WTC11 (cell line): ENCODE data around the gene FASN. TPM values are rescaled to one million over a fixed set of nuclear protein-coding genes. Genes with fewer than 3 reads are reported as not detected.

Source experiments
- ATAC-seq: fragments of 200-7000 bp; cut with Tn5 transposase; 2 replicates; pipeline ENCODE4 v1.10.0; 2021; ENCODE audit warnings: mild to moderate bottlenecking, moderate library complexity
- CTCF ChIA-PET: fragments of 300-600 bp; sonication (Branson Sonifier 250); formaldehyde crosslinking; loops from one replicate; lab custom pipeline; 2021; ENCODE audit warnings: antibody characterized with exemption; lab: Charles Lee
- POLR2A ChIA-PET: fragments of 350-600 bp; sonication (Branson Sonifier 250); formaldehyde crosslinking; loops from one replicate; lab custom pipeline; 2021; ENCODE audit warnings: antibody characterized with exemption; lab: Charles Lee
- DNase-seq: peaks from one replicate; pipeline ENCODE4 v3.0.0; 2021; ENCODE audit warnings: low spot score
- H3K27ac Mint-ChIP-seq: 2 replicates; pipeline ENCODE4 v1.8.0; 2021; ENCODE audit warnings: mixed read lengths
- H3K27me3 Mint-ChIP-seq: 2 replicates; pipeline ENCODE4 v1.8.0; 2021; ENCODE audit warnings: low read depth, mild to moderate bottlenecking, moderate library complexity, mixed read lengths
- H3K36me3 Mint-ChIP-seq: 2 replicates; pipeline ENCODE4 v1.8.0; 2021; ENCODE audit warnings: mixed read lengths
- H3K4me1 Mint-ChIP-seq: 2 replicates; pipeline ENCODE4 v1.8.0; 2022; ENCODE audit warnings: mixed read lengths
- H3K4me3 Mint-ChIP-seq: 2 replicates; pipeline ENCODE4 v1.8.0; 2021; ENCODE audit warnings: mild to moderate bottlenecking, moderate library complexity, mixed read lengths
- H3K9me3 Mint-ChIP-seq: 2 replicates; pipeline ENCODE4 v1.8.0; 2021; ENCODE audit warnings: mixed read lengths
- AFF4 ChIP-seq: sonication (generic); formaldehyde crosslinking; IDR thresholded peaks from 2 replicates; pipeline ENCODE4 v1.8.1; 2023; ENCODE audit warnings: mild to moderate bottlenecking, missing genetic modification reagents, borderline replicate concordance
- CDX4 ChIP-seq: fragments of 250-450 bp; sonication (Bioruptor Pico); IDR thresholded peaks from 2 replicates; pipeline ENCODE4 v1.9.0; 2021; ENCODE audit warnings: moderate library complexity, mild to moderate bottlenecking, inconsistent platforms, borderline replicate concordance
- EMX1 ChIP-seq: fragments of 250-450 bp; sonication (Bioruptor Pico); IDR thresholded peaks from 2 replicates; pipeline ENCODE4 v1.8.0; 2021; ENCODE audit warnings: mild to moderate bottlenecking
- ETV6 ChIP-seq: sonication (generic); formaldehyde crosslinking; IDR thresholded peaks from 2 replicates; pipeline ENCODE4 v1.8.1; 2022; ENCODE audit warnings: mild to moderate bottlenecking, missing genetic modification reagents
- FOXK1 ChIP-seq: sonication (generic); formaldehyde crosslinking; IDR thresholded peaks from 2 replicates; pipeline ENCODE4 v1.8.0; 2022; ENCODE audit warnings: mild to moderate bottlenecking, moderate library complexity, missing genetic modification reagents
- GTF2I ChIP-seq: fragments of 250-450 bp; sonication (Bioruptor Pico); conservative IDR thresholded peaks from 2 replicates; pipeline ENCODE4 v1.4.0; 2021; ENCODE audit warnings: mild to moderate bottlenecking
- PRRX2 ChIP-seq: fragments of 250-450 bp; sonication (Bioruptor Pico); IDR thresholded peaks from 2 replicates; pipeline ENCODE4 v1.8.0; 2021; ENCODE audit warnings: mild to moderate bottlenecking
- RORB ChIP-seq: fragments of 250-450 bp; sonication (Bioruptor Pico); IDR thresholded peaks from 2 replicates; pipeline ENCODE4 v1.9.0; 2021; ENCODE audit warnings: mild to moderate bottlenecking
- SMAD3 ChIP-seq: sonication (generic); formaldehyde crosslinking; IDR thresholded peaks from 2 replicates; pipeline ENCODE4 v1.8.0; 2022; ENCODE audit warnings: missing genetic modification reagents, mild to moderate bottlenecking, borderline replicate concordance
- TCF7 ChIP-seq: sonication (generic); formaldehyde crosslinking; IDR thresholded peaks from 2 replicates; pipeline ENCODE4 v1.8.0; 2022; ENCODE audit warnings: mild to moderate bottlenecking, low read depth, missing genetic modification reagents, moderate library complexity
- TP53 ChIP-seq: sonication (generic); formaldehyde crosslinking; IDR thresholded peaks from 2 replicates; pipeline ENCODE4 v1.8.1; 2023; ENCODE audit warnings: mild to moderate bottlenecking, missing genetic modification reagents
- ZBTB43 ChIP-seq: sonication (generic); formaldehyde crosslinking; IDR thresholded peaks from 2 replicates; pipeline ENCODE4 v1.8.1; 2023; ENCODE audit warnings: mild to moderate bottlenecking, missing genetic modification reagents
- ZNF121 ChIP-seq: sonication (generic); formaldehyde crosslinking; IDR thresholded peaks from 2 replicates; pipeline ENCODE4 v1.8.0; 2023; ENCODE audit warnings: missing genetic modification reagents
- ZNF317 ChIP-seq: sonication (generic); formaldehyde crosslinking; IDR thresholded peaks from 2 replicates; pipeline ENCODE4 v1.8.1; 2023; ENCODE audit warnings: low read depth, mild to moderate bottlenecking, moderate library complexity, missing genetic modification reagents, borderline replicate concordance
- ZNF423 ChIP-seq: fragments of 250-450 bp; sonication (Bioruptor Pico); IDR thresholded peaks from 2 replicates; pipeline ENCODE4 v2.1.2; 2022; ENCODE audit warnings: mild to moderate bottlenecking, moderate library complexity
- ZNF671 ChIP-seq: fragments of 250-450 bp; sonication (Bioruptor Pico); IDR thresholded peaks from 2 replicates; pipeline ENCODE4 v1.8.0; 2021; ENCODE audit warnings: mild to moderate bottlenecking
- total RNA-seq: library from RNA; stranded (reverse); gene quantifications from 3 replicates; pipeline ENCODE4 v1.2.3, GENCODE V29; 2021

Gene FASN
- total RNA-seq, 1 experiment from 2014 or later = 742 TPM

GRCh38 chr17:82146663-82147654, 48.9 kb upstream of the FASN start:
- H3K27me3 Mint-ChIP-seq = no peaks in the 10 kb centered on the region
- no peak overlapping the region for H3K27ac Mint-ChIP-seq
- peaks cover 16% of the 10 kb centered on the region for H3K36me3 Mint-ChIP-seq
- TF ChIP-seq ZNF121 (CRISPR knock-in tag) (no peak), EMX1 (CRISPR knock-in tag) (no peak), AFF4 (CRISPR knock-in tag) (no peak), FOXK1 (CRISPR knock-in tag) (no peak), ETV6 (no peak), CDX4 (CRISPR knock-in tag) (no peak), TP53 (no peak), SMAD3 (CRISPR knock-in tag) (no peak), ZBTB43 (no peak), ZNF423 (CRISPR knock-in tag) (no peak), PRRX2 (no peak), GTF2I (no peak), ZNF671 (CRISPR knock-in tag) (no peak), TCF7 (CRISPR knock-in tag) (no peak)
- TF ChIP-seq, all 79 proteins: peak for 0
- Mint-ChIP-seq H3K4me1 (no peaks in the 10 kb centered on the region), H3K9me3 (peaks cover 4% of the 10 kb centered on the region; the same call in 1 of the 2 replicates), H3K4me3 (no peak overlapping the region)
- ChIA-PET POLR2A (interaction anchor here (1.7 kb wide), 1 partner anchor 42 kb away, joined by 3 read pairs; no protein-coding TSS in a partner anchor), CTCF (no interaction called here)
- ATAC-seq (no peak), DNase-seq (no peak)

- ChIA-PET POLR2A (interaction anchor here (0.7 to 1.7 kb wide), 2 partner anchors 41 to 115 kb away, joined by 3 to 6 read pairs; no protein-coding TSS in a partner anchor), CTCF (interaction anchor here (0.9 to 1.1 kb wide), 3 partner anchors 42 to 155 kb away, joined by 3 read pairs; no protein-coding TSS in a partner anchor)
- ATAC-seq = no peak
- Mint-ChIP-seq H3K27ac (no peak overlapping the region), H3K4me3 (no peak overlapping the region), H3K4me1 (no peaks in the 10 kb centered on the region), H3K27me3 (no peaks in the 10 kb centered on the region), H3K36me3 (peaks cover 12% of the 10 kb centered on the region), H3K9me3 (peaks cover 4% of the 10 kb centered on the region; the same call in 1 of the 2 replicates)
- DNase-seq = no peak
- TF ChIP-seq RORB (CRISPR knock-in tag) (no peak), ZNF317 (no peak)
Observed at GRCh38 chr17:82145550-82146155, 47.6 kb upstream of the FASN start.
